Activated CD4-positive, alpha-beta T cell treated with anti-CD3 and anti-CD28 coated beads, Interleukin-2, amount 50 U/mL, for 1 hour (primary cell): ENCODE measurements around the gene DENND4B.

Experiments
- DNase-seq: peaks from one replicate; pipeline ENCODE4 v3.0.0-alpha.2; 2020

The DENND4B gene

DNA sequence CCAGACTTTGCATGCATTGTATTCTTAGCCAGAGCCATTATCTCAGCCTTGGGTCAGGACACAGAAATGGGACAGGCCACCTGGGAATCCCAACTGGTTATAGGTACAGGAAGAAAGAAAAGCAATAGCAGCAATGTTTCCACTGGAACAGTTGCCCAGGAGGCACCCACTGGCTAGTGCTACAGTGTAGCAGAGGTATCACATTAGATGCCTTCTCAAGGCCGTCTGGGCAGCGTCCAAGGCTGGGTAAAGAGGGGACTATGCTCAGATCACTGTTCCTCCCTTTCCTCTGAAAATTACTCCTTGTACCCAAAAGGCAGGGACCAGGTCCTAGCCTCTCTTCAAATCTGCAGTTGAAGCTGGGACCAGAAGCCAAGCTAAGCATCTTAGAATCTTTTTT, 23.8 kb upstream of the DENND4B start:
- no peak for DNase-seq

DNA sequence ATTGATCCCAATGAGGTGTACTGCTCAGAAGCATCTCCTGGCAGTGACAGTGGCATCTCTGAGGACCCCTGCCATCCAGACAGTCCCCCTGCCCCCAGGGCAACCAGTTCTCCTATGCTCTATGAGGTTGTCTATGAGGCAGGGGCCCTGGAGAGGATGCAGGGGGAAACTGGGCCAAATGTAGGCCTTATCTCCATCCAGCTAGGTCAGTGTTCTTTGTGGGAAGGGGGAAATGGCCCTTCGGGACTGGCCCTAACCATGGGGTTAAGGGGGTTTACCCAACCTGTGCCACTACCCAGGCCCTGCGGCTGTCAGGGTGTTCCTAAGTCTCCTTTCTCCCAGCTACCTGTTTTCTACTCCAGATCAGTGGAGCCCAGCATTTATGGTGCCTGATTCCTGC, 22.5 kb upstream of the DENND4B start:
- no peak for DNase-seq

DNA sequence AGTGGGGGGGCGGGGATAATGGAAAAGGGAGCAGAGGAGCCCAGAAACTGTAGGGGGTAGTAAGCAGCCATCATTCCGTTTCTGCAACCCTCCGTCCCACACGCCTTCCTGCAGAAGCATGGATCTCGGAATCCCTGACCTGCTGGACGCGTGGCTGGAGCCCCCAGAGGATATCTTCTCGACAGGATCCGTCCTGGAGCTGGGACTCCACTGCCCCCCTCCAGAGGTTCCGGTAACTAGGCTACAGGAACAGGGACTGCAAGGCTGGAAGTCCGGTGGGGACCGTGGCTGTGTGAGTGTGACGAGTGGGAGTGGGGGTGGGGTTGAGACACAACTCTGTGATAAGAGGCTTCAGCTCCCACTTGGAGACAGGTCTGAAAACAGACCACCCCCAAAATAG, 21.9 kb upstream of the DENND4B start:
- DNase-seq = no peak

DNA sequence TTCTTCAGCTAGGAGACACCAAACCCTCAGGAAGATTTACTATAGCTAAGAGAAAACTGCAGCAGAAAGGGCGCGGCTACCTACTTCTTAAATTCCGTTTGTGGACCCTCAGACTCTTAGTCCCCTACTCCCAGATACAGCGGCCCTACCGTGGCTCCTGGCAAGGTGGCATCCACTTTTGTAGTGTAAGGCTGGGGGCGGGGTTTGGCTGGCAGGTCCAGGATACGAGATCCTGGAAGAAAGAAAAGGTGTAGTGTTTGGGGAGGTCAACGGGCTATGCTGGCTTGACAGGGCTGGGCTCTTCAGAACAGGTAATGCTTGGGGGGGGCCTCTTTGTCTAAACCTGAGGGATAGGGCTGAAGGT, 21.5 kb upstream of the DENND4B start:
- no peak for DNase-seq

DNA sequence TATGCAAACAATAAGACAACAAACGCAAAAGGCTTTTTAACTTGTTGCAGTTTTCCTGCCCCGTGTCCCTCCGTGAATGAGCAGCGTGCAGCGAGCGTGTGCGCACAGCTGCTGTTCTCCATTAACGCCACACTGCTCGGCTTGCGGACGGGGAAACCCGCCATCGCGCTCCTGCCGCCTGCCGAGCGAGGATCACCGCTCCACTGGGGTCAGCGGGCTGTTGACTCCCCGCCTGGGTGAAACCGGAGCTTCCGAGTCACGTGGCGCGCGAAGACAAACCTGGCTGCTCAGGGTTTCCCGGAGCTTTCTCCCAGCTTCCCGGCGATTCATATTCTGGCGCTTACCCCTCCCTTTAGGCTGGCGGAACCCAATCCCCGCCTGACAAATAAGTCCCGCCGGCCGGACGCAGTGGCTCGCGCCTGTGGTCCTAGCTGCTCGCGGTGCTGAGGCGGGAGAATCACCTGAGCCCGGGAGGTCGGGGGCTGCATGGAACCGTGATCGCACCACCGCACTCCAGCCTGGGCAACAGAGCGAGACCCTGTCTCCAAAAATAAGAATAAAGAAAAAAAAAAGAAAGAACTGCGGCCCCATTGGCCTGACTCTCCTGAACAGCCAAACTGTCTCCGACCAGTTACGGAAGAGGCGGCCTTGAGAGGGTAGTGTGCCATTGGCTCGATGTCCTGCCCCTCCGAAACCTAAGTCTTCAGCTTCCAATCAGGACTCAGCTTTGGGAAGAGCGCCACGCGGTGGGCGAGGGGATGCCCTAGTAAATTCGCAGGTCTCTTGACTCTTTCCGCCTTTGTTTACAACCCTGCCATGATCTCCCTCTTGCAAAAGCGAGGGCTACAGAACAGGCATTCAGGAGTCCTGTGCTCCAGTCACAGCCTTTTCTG, 20.8 kb upstream of the DENND4B start, which contains the start of gene CREB3L4:
CREB3L4 (plus strand) TSS at position 796 of the 893 bp plus-strand sequence. CDS start 624 bp downstream, outside the sequence.
- DNase-seq = peak; percentile 80

DNA sequence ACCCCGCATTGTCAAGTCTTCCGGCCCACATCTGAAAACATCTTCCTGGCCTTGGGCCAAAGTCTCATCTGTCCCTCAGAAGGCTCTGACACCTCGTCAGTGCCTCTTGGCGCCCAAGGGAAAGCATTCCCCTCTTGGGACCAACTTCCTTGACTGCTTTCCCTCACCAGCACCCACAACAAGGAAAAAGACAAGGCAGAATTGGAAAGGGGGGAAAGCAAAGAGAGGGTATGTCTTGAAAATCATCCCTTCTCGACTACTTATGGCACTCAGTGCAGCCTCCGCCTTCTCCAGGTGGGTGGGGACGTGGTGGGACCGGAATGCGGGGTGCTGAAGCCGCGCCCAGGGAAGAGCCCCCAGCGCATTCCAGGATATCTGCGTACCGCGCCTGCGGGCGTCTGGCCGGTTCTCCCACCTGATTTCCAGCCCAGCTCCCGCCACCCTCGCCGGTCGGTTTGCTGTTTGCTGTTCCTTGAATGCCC, 17.4 kb upstream of the DENND4B start:
- DNase-seq = no peak

DNA sequence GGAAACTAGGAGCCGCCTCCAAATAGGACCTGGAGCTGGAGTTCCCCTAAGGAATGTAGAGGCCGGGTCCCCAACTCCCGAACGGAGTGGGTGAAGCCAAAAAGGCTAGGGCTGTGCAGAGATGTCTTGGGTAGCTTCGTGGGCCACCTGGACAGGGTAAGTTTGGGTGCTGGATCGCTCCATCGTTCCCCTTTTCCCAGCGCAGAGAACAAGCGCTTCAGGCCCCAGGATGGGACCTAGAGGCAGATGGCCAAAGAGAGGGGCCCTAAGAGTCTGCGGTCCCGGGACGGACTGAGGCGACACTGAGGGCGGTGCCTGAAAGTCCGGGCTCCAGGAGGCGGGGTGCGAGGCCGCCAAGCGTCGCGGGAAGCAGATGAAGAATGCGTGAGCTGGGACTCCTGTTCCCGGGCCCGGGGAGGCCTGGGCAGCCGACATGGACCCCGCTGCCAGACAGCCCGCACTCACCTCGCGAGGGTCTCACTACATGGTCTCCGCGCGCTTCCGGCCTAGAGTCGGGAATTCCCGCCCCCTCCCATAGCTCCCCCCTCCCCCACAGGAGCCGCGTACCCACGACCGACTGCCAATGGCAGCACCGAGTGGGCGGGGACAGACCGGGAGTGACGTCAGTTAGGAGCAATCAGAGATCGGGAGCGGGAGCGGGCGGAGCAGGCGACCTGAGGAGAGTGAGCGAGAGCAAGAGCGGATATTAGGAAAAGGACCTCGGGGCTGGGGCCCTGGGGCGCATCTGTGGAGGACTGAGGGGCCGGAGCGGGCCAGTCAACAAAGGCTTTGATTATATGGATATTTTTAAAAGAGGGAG, 16.7 kb upstream of the DENND4B start, which contains the start of gene SLC39A1:
SLC39A1 (minus strand) TSS at position 508 of the 820 bp plus-strand sequence. CDS start 822 bp downstream, outside the sequence.
- peak; percentile 94 for DNase-seq

DNA sequence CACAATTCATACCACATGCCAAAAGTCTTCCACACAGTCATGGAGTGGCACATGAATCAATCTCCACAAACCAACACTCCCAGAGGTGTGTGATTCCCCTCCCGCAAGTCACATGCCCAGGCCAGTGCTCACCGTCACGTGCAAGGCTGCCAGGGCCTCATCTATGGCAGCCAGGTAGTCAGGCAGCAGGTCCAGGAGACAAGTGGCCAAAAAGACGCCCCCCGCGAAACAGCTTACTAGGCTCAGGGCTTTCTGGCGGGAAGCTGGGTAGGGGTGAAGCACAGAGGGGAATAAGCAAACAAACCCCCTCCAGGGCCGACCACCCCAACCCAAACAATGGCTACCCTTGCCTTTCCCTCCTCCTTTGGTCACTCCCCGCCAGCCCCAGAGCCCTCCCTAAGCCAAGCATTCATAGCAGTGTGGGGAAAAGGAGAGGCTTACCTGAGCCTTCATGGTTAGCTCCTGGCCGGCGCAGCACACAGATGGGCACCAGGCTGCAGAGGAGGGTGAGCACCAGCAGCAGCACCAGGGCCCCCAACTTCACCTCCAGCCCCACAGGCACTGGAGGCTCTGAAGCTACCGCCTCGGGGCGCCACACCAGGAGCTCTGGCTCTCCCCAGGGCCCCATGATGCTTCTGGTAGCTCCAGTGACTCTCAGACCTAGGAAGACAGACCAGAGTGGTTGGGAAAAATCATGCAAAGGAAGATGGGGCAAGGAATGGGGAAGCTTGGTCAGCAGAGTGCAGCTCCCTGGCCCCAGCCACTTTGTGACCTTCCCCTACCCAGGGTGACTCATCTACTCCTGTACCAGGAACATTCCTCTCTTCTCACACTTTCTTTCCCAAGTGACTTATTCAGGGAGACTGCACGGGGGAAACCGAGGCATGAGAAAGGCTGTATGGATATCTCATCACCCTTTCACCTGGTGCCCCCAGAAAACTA, 15.8 kb upstream of the DENND4B start:
- no peak for DNase-seq

DNA sequence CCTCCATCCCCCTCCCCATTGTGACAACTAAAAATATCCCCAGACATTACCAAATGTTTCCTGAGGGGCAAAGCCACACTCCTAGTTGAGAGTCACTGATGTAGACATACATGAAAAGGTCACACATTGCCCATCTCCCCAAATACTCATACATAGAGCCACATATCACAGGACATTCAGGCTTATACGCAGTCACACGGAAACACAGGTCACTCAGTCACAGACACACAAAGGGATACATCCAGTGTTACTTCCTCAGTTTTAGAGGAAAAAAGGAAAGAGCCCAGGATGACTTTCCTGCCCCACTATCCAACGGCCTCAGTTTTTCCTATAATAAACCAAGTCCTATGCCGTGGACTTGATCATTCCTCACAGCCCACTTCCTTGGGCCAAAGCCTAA, 14.9 kb upstream of the DENND4B start:
- no peak for DNase-seq

DNA sequence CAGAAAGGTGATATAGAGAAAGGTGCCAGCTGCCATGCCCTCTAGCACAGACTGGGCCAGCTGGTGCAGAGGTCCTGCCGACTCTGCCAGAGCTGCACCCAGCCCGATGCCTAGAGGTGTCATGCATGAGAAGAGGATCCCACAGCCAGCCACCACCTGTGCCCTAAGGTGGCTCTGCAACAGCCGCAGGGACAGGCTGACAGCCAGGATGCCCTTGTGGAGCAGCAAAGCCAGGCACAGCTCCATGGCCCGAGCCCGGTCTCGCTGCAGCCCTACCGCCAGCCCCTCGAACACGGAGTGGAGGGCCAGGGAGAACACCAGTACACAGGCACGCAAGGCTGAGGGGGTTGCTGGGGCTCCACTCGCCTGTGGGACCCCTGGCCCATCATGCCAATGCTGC, 13.7 kb upstream of the DENND4B start:
- no peak for DNase-seq

DNA sequence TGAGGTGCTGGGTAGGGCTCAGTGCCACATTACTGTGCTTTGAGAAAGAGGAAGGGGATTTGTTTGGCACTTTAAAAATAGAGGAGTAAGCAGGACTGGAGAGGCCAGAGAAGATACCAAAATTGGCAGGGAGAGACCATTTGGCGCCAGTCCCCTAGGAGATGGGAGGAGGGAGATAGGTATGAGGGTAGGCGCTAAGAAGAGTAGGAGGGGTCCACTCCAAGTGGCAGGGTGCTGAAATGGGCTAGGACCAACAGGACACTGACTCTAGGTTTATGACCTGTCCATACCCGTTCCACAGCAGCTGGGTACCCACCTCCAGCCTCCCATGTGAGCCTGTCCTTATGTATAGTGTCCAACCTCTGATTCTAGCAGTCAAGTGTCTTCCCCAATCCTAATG, 12.9 kb upstream of the DENND4B start:
- DNase-seq = no peak

DNA sequence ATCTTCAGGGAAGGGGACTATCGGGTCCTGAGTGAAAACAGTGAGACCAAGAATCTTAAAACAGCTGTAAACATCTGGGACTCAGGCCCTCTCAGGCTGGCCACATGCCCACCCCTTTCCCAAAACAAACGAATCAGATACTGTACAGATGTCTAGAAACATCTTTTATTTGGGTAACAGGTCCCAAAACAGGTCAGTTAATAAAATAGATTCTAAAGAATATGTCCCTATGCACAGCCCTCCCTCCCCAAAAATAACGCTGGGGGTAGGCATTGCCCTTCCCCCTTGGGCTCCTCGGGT, 12.4 kb upstream of the DENND4B start:
- DNase-seq = no peak

DNA sequence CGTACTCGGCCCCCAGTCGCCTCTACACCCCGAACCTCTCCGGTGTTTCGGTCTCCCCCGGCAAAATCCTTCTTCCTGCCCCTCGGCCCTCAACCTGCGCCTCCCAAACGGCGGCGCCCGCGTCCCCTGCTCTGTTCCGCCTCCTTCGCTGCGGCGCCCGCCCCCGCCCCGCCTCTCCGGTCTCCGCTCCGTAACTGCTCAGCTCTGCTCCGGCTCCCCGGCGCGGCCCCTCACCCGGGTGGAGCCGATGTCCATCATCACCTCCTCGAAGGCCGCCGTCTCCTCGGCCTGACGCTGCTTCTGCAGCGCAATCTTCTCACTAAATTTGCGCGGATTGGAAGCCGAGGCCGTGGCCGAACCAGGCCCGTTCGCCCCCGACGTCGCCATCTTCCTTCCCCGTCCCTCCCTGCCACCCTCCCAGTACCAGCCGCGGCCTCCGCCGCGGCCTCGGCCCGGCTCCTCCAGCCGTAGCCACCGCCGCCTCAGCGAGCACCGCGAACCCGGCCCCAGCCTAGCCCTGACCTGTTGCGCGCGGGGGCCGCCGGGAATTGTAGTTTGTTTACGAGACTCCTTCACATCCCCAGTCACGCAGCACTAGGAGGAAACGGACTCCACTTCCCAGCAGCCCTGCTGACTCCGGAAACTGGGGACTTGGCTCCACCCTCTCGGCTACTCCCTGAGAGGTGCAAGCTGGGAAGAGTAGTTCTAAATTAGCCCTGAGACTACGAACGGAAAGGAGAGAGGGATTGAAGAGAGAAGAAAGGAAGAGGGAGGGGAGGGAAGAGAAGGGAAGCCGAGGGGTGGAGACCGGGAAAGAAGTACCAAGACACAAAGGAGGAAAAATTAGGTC, 11.8 kb upstream of the DENND4B start, which contains the start of gene CRTC2:
CRTC2 (minus strand) TSS at position 502 of the 850 bp plus-strand sequence; CDS start at position 387, 115 bp downstream.
- peak; percentile 98 for DNase-seq

DNA sequence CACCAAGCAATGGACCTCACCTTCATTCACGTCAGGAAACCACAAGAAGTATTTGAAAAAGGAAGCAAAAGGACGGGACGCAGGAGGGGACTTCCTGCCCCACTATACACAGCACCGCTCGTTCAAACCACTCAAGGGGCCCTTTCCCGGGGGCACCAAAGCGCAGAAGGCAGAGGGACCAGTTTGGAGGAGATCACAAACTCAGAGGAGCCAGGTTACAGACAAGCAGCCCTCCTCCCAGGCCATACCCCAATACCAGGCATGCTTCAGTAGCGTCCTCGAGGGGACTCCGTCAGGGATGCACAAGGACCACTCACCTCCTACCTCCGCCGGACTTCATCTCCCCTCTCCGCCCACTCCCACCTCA, 11.2 kb upstream of the DENND4B start:
- DNase-seq = no peak

DNA sequence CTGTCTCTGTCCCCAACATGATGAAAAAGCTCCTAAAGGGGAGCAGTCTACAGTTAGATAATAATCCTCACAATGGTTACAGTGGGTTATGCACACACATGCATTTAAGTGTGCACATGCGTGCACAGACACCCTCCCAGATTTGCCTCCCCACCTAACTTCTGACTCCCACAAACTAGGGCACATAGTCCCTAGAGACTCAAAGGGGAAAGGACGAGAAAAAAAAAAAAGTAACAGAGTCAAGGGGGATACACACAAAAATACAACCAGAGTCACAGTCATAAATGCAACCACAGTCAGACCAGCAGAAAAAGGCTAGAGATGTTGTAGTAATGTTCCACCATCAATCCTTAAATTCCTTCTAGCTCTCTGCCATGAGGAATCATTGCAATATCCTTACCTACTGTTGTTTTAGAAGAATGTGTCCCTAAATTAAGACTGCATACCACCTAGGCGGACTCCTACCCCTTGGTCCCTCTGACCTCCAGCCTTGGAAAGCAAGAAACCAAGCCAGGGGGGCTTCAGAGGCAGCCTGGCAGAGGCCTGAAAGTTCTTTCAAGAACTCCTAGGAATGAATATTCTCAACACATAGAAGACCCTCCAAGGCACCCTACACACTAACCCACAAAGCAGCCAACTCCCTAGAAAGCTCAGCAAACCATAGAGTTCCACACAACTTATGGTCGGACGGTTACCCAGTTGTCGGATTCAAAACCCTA, 10.6 kb upstream of the DENND4B start:
- no peak for DNase-seq

DNA sequence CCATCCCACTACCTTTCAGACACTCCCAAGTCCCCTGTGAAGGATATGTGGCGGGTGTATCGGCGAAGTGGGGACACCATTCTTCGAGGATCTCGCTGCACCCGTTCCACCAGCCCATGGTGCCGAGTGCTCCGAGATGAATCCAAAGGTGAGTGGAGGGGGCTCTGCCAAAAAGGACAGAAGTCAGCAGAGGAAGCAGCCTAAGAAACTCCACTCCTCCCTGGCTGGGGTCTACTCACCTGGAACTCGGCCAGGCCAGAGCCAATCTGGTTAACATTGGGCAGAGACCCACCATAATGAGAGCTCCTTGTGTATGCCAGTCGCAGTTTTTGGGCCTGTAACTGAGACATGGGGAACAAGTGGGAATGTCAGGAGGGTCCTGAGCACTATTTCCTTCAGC, 8.3 kb upstream of the DENND4B start:
- DNase-seq = no peak

DNA sequence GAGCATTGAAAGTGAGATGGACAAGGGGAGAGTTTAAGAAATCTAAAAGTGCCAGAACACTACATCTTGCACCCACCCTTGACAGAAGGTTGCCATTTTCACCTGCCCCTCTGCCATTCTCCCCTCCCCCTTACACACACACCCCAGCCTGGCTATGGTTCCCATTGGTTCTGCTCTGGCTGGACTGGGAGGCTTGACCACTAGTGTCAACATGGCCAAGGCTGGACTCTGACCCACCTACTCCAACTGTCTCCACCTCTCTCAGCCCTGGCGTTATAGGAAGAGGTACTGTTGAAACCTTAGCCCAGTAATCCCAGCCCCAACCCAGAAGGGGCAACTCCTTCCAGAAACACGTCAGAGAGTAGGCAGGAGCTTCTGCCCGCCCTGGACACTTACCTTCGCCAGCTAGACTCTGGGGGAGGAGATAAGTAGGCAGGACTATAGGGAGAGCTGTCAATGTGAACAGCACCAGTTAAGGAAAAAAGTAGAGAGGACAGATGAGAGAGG, 7.4 kb upstream of the DENND4B start:
- DNase-seq = no peak

DNA sequence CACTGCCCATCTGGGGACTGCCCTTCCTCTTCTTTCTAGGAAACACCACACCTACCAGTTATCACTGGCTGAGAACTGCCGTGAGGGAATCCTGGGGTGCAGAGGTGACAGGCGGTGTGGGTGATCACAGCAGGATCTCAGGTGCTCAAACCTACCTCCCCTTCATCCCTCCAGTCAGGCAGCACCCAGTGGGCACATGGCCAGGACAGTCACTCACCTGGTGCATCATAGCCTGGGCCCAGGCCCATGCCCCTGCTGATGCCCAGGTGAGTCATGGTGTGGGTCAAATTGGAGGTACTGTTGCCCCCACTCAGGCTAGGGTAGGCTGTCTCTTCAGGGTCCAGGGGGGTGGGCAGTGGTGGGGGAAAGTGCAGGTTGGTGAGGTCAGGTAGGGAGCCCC, 5.3 kb upstream of the DENND4B start:
- DNase-seq = no peak

DNA sequence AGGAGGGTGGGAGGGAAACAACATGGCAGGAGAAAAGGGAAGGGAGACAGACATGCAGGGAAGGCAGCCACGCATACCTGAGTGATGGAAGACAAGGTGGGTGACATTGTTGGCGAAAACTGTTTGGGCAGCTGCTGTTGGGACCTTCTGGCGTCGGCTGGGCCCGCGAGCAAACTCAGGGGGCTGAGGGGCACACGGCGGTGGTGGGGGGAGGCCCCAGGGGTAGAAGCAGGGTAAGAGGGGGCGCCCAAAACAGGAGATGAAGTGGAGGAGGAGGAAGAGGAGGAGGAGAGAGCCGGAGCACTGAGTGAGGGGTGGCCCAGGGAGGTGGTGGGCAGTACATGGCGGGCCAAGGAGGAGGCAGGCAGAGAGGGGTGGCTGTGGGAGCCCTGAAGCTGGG, 4.7 kb upstream of the DENND4B start:
- no peak for DNase-seq

DNA sequence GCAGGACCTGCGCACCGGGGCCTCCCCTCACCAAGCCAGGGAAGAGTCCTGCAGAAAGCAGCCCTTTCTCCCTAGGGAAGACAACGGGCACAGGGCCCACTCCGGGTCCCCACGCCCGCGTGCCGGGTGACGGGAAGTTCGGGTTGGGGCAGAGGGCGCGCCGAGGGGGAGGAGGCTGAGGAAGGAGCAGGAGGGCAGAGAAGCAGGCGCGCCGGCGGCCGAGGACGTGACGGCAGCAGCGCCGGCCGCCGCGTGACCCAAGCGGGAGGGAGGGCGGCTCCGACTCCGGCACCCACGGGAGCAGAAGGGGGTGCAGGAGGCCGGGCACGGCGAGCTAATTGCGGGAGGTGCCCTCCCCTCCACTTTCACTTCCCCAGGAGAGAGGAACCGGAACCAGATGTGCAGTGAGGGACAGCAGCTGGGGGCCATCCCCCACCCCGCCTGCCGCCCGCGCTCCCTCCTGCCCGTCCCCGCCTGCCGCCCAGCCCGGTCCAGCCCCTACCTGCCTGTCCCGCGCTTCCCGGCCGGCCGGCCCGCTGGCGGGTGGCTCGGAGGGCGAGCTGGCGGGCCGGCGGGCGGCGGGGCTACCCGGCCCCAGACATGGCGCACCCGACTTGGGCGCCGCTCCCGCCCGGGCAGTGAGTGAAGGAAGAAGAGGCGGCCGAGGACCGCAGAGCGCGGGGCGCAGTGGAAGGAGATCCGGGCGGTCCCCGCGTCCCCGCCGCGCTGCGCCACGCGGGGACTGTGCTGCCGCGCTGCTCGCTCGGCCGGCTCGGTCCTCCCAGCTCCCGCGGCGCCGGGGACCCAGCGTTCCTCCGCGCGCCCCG, 510 bp downstream of the DENND4B start:
- DNase-seq = peak; percentile 61
